Embryonic facial prominence (tissue), 1 donor: Measurements from ENCODE around the gene MUSTN1.

ENCODE experiments used
- DNase-seq: peaks from one replicate; pipeline ENCODE4 v3.0.0-alpha.2; 2016; ENCODE audit errors: extremely low spot score

The MUSTN1 gene

DNA sequence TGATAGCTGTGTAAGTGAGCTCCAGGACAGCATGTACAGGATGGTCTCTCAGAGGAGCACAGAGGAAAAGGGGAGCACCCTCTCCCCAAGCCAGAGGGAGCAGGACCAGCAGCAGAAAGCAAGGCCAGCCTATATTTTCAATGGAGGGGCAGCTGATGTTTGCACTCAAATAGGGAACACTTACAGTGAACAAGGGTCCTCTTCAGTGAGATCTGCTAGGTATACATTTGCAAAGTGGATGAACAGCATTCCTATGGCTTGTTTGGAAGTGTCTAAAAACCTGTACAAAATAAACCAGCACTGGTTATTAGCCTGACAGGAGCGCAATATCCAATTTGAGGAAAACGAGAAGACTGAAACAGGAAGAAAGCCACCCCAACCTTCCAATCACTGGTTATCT is 17.6 kb upstream of the MUSTN1 start:
- DNase-seq, result no peak

DNA sequence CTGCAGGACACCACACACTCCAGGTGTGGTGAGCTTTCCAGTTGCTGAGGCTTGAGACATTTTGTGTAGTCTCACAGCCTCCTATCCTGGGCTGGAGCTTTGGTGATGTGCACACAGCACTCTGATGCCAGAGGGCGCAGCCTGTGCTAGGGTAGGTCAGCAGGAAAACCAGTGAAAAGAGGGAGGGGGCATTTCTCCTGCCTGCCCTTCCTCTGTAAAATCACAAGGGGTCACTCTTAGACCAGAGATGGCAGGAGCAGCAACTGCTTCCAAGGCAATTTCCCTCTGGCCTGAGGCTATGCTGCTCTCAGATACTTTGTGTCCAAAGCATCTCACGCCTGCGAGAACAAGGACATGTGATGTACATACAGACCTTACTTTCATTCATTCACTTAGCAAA is 16.5 kb upstream of the MUSTN1 start:
- DNase-seq, result no peak

DNA sequence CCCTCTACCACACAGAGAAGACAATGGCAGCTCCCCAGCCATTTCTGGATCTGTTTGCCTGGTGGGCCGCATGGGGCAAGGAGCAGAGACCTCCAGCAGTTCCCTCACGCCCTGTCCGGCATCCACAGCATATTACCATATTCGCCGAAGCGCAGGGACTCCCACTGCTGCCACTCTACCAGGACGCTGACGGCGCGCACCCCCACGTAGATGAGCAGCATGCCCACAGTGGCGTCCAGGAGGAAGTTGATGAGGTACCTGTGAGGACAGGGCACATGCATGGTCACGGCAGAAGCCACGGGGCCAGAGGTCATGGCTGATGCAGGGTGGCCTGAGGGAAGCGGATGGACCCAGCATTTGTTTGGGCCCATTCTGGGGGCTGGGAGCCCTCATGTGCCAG is 14.8 kb upstream of the MUSTN1 start:
- no peak for DNase-seq

DNA sequence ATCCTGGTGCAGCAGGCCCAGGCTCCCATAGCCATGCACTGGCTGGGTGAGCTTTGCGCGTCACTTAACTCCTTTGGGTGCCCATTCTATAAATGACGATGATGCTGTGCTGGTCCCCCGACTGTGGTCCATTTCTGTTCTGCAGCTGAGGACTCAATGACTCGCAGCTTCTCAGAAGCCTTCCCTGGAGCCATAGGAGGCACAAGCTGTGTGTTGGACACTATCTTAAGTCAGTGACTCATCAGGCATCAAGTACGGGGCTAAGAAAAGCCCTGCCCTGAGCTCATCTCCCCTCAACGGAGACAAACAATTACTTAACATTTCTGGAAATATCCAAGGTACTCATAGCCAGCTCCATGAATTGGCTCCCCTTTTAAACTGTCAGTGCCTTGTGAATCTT is 13.8 kb upstream of the MUSTN1 start:
- no peak for DNase-seq

DNA sequence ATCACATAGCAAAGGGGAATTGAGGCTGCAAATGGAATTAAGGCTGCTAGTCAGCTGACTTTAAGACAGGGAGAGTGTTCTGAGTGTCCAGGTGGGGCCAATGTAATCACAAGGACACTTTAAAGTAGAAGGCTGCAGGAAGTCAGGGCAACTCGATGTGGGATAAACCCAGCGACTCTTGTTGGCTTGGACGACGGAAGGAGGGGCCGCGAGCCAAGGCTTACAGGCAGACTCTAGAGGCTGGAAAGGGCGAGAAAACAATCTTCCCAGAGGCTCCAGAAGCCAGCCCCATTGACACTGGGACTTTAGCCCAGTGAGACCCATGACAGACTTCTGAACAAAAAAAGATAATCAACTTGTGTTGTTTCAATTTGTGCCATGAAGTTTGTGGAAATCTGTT is 12.9 kb upstream of the MUSTN1 start:
- DNase-seq, result no peak

DNA sequence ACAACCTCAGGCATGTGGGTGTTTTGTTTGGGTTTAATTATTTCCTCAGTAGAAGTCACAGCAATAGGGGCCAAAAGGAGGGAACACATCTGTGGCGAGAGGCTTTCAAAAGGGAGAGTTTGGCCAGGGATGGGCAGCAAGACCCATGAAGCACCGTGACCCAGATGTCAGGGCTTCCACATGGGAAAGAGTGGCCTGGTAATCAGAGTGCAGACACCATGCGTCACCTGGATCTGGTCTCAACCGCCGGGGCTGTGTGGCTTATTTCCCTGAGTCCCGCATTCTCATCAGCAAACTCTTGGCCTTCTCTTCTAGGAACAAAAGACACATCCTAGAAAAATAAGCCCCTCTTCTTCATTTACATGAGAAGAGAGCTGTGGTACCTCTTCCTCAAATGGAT is 12.4 kb upstream of the MUSTN1 start:
- no peak for DNase-seq

DNA sequence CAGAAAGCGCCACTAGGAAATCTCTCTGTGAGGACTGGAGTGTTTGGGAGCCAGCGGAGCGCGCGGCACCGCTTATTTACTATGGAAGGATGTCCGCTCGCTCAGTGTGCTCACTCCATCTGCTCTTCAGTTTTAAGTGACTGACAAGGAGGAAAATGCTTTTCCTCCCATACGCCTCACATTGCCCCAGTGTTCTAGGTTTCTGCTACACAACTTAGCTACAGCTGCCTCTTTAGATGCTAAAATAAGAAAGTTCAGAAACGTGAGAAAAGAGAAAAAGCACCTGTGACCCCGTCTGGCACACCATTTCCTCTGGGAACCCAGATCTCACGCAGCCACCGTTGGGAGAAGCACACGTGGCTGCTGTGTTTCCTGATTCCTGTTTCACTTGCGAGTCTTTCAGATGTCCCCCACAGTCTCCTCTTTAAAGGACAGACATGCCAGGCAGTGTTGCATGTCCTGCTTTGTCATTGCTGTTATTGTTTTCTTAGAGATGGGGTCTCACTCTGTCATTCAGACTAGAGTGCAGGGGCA is 11.7 kb upstream of the MUSTN1 start:
- DNase-seq, result no peak

DNA sequence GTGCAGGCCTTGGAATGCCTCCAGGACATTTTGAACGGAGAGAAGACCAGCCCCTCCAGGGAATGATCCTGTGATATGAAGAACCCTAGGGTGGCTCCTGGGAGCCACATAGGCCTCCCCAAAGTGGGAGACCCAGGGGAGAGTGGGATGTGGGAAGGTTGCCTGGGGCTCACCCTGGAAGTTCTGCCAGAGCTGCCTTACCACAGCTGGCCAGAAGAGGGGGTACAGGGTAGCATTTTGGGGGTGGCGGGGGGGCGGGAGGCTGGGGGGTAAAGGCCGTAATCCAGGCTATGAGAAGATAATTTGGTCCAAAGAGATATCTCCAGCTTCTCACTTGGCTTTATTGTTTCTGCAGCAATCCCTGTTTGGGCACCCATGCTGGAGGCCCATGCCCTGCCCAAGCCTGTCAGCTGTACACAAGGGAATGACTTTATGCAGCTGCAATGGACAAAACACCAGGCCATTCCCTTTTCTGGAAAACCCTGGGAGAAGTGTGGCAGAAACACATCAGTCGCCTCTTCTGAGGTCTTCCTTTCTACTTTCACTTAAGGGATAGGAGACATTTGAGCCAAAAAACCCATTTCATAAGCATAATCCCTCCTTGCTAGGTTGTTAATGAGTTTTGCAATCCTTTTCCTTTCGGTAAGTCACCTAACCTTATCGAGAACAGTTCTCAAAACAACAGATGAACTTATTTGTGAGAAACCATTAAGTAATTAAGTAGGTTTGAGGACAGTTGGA is 11.0 kb upstream of the MUSTN1 start:
- no peak for DNase-seq

DNA sequence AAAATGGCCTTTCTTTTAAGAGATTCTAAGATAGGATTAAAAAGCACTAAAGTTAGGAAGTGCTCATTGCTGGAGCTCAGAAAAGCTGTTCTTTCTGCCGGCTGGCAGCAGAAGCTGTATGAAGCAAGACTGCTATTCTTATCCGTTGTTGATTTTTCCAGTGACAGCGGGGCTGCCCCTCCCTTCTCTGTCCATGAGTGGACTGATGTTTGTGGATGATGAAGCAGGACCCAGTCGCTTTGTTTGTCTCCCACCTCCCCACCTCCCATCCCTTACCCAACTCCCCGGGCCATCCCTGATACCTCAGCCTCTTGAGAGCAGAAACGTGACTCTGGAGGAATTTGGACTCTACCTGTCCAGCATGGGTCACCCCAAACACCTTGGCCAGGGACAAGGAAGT is 10.3 kb upstream of the MUSTN1 start:
- no peak for DNase-seq

DNA sequence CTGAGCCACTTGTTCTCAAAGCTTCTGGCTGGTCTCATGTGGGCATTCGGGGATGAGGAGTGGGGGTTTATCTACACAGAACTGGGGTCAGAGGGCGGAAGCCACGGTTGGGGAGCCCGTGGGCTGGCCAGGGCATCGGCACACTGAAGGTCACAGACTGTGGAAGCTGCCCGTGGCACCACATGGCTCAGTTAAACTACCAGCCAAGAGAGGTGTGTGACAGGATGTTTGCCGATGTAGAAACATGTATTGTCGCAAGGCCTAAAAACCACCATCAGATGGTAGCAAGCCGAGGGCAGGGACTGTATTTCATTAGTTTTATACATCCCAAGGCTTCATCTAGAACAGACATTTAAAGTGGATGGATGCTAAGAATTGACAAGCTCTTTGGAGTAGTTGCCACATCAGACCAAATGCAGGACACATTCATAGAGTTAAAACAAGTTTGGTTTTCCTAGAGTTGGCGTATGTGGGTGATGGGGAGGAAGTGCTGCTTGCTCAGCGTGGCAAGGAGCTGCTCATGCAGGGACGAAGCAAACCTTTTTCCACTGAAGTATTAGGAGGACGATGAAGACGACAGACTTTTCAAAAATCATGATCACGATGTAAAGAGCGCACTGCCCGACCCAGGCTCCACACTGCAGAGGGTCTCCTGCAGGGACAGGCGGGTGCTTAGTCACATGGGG is 9.6 kb upstream of the MUSTN1 start:
- DNase-seq, result no peak

DNA sequence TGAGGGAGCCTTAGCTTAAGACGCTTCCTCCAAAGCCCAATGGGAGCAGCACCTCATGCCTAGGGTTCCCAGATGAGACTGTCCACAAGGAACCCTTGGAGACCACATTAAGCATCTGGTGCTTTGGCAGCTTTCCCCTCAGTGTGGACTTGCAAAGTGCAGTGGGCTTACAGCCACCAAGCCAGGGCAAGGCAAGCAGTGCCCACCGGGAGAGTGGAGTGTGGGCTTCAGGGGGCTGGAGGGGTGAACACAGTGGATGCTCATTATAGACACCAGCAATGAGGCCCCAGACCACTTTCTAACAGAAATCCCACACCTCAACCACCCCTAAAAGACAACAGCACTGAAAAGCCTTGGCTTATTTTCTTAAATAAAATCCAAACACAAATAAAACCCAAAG is 9.1 kb upstream of the MUSTN1 start:
- DNase-seq, result no peak

DNA sequence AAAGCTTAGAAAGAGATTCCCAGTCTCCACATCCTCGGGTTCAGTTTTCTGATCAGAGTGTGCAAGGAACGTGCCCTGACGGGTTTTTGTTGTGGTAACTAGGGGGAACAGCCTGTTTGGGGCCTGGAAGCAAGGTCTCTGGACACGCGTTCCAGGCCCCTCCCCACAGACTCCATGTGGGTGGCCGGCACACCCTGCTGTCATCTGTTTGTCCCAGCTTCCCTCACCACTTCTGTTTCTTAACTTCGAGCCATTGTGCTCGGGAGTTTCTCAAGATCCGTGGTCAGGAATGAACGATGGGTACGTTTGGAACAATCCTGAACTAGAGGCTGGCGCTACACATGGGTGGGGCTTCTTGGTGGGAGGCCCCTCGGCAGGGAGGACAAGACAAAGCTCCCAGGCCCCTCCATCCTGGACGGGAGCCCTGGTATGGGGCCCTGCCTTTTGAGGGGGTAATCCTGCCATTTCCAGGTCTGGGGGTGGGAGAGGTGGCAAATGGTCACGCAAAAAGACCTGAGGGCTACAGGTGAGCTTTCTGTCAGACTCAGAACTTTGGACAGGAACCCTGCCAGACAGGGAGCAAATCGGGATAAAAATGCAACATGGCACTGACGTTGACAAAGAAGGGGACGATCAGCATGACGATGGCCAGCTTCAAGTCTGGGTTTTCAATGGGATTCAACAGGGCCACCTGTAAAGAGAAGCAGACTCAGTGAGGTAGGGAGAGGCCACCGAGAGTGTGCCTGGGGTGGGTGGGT is 8.5 kb upstream of the MUSTN1 start:
- DNase-seq, result no peak

DNA sequence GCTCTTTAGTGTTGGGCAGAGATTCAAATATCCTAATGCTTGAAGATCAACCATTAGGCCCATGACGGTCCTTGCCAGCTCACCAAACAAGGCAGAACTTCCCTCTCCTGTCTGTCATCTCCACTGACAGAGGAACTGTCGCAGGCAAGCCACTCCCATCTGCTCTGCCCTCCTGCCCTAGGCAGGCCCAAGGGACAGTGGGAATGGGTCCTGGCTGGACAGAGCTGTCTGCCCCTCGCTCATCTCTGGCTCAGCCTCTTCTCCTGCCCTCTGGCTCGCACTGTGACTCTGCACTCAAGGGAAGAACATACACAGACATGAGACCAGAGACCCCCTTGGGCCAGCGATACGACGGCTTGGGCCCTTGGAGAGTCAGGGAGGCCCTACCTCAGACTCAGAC is 7.6 kb upstream of the MUSTN1 start:
- no peak for DNase-seq

DNA sequence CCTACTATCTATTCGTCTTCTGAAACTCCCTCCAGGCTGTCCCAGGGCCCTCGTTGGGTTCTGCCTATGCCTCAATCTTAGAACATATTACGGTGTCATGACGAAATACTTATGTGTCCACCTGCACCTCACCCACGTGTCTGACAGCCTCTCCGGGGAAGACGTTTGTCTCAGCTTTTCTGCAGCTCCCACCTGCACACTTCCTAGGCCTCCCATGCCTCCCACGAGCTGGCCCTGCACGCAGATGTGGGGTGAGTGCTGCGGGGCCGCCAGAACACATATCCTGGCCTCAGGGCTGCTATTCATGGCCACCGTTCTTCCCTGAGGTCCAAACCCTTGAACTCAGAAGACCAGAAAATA is 7.1 kb upstream of the MUSTN1 start:
- DNase-seq, result no peak

DNA sequence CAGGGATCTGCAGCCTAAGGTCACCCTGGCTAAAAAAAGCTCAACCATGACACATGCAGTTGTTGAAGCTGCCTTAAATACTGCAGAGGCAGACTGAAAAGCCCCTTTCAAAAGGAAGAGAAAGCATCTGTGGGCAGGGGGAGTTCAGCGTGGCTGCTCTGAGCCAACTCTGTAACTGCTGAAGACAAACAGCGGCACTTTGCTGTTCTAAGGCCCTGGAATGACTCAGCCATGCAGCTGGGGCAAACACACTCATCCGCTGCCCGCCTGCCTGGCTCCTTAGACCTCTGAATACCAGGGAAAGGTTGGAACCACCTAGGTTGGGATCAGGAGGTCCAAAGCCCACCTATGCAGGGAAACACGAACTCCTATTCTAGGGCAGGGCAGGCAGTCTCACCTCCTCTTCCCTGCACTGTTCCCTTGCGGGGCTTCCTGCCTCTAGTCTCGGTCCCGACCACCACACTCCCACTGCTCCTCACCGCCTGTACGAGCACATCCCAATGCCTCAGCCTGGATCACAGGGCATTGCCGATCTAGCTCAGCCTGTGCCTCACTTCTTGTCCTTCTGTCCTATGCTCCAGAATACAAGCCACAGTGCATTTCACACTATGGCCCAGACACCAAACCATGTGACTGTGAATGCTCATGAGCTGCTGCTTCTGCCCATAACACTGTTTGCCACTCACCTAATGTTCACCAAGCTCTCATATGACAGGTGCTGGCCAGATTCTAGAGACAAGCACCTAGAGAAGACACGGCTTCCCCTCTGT is 6.6 kb upstream of the MUSTN1 start:
- no peak for DNase-seq

DNA sequence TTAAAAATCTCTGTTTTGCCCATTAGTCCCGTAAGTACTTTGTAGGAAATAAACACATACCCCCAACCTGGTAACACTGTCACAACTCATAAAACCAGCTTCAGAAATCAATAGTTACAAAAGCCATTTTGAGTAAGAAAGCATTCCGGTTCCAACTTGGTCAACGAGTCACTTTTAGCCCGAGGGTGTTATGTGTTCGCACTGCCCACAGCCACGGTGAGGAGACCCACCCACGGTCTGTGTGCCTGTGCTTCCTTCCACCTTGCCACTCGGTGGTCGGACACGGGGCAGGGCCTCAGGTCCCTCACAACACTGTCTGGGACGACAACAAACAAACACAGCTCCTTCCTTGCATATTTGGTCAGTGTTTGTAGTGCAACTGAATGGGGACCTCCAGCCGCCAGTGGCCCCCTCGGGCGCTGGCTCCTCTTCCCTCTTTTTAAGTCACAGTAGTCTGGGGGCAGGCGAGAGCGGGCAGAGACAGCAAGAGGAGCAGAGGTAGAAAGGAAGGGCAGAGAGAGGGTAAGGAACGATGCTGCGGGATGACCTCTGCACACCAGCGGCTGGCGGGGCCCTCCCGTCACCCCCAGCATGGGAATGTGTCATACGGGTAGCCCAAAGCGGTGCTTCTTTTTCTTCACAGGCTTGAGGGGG is 5.2 kb upstream of the MUSTN1 start:
- DNase-seq, result no peak

DNA sequence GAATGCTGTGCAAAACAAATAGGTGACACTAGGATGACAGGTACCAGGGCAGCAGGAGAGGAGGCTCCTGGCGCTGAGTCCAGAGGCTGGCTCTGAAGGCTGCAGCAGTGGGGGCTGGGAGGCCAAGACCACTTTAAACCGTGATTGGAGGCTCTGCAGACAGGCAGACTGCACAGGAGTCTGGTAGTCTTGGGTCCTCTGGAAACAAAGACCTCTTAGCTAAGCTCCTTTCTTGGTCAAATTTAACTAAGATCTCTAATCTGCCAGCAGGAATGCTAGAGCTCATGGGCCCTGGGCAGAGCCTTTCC is 4.4 kb upstream of the MUSTN1 start:
- DNase-seq, result no peak

DNA sequence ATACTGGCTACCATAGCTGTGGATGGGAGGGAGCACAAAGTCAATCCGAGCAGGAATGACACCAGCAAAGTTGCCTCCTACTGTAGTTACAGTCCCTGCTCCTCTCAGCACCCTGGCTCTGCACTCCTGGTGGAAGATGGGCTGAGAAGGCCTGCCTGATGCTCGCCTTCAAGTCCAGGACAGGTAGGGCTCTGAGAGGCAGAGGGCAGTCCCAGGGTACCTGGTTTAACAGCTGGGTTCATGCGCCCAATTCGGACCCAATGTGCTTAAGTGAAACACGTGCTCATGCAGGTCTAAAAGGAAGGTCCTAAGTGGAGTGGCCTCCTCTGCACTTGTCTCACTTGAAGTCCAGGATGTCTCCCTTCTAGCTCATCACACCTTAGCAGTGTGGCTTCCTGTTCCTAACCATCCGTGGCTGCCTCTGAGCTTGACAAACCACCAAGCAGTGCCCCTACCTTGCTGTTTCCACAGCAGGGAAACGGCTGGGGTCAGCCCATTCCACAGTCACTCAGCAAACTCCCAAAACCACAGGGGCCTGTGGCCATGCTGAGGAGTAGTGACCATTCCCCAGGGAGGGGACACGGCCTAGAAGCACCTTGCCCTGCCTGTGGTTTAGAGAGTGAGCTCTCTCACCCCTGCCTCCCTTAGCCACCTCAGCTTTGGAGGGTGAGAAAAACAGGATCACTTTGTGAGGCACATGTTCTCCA is 3.9 kb upstream of the MUSTN1 start:
- DNase-seq, result no peak

DNA sequence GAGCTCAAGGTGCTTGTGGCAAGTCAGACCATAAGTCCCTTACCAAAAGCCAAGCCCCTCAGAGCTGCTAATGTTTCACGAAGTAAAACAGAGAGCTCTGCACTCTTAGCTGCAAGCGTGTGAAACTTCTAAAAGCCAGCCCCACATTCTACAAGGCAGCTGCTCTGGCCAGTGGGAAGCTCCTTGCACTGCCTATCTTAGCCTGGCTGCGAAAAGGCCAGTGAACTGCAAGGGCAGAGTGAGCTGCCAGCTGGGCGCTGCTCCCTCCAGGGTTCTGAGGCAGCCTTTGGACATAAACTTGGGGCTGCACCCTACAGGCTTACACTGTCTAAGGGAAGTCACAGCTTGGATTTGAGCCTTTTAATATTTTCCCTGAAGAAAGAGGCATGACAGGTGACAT is 2.2 kb upstream of the MUSTN1 start:
- no peak for DNase-seq

DNA sequence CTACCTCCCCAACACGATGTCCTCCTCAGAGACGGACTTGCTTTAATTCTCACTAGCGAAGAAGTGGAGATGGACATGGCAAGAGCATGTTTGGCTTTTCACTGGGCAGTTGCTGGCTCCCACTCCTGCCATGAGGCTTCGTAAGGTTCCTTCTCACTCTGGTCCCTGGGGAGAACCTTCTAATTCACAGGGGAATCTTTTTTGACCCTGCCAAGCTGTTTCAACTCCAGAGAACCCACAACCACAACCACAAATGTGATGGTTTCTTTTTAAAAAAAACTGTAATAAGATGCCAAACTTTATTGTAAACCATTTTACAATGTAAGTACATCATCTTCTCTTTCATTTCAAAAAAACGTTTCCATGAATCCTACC is 1.6 kb upstream of the MUSTN1 start:
- DNase-seq, result no peak
